Epithelial cell of prostate (primary cell): ENCODE results near the gene TTC23.
"Not testable (repeated sequence)": the region's sequence is repeated elsewhere in the genome, so short reads cannot be mapped to it uniquely, and the experiment has no call there.

ENCODE experiments used
- DNase-seq: peaks from one replicate; pipeline ENCODE4 v3.0.0-alpha.2; 2011; ENCODE audit warnings: low read depth, low spot score
- H3K27ac ChIP-seq: fragments of 450-650 bp; 2 replicates; pipeline ENCODE4 v1.5.1; 2017; ENCODE audit warnings: mild to moderate bottlenecking

Gene TTC23

DNA sequence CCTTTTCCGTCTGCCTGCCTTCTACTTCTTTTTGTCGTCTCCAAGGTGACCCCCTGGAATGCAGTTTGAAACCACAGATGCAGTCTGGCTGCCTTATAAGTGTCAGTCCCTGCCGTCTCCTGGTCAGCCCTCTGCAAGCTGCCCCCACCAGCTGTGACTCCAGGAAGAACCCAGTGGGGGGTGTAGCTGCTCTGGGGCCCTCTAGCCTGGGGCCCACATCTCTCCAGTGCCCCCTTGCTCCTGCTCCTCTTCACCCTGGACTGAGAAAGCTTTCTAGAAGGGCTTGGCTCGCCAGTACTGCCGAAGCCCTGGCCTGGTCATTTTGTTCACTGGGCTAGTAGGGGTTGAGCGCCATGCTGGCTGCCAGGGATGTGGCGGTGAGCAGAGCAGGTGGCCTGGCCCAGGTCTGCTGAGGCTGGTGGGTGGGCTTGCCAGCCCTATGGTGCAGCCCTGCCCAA is 123.2 kb downstream of the TTC23 start:
- H3K27ac ChIP-seq: no peak overlapping the region
- no peak for DNase-seq

DNA sequence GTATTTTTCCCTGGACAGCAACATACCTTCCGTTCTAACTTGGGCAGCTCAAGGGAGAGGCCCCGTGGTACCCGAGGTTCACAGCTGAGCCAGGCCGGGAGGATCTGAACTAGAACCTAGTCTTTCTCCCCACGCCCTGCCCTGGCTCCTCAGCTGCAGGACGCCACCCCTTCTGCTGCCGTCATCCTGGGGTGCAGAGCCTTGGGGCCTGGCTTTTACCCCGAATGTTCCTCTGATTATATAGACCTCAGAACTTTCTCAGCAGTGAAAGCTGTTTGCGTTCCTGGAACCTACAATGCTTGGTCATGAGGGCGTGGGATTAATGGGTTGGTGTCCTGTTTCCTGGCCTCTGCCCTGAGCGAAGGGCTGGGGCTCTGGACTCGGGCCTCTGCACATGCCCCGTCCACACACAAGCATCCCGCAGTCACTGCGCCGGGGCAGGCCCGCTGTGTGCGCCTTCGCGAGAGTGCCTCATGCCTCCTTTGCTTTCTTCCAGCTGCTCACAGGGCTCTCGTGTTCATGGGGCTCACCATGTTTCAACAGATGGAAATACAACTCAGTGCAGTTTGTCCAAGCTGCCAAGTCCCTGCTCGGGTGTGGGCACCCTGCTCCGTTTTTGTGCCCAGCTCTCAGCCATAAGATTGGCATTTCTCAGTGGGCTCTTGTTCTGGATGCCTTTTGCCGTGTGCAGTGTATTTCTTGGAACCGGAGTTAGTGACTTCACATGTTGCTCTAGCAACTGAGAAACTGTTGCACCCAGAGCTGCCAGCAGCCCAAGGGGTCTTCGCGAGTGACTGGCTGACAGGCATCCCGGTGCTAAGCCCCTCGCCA is 124.1 kb downstream of the TTC23 start:
- H3K27ac ChIP-seq: no peak overlapping the region

DNA sequence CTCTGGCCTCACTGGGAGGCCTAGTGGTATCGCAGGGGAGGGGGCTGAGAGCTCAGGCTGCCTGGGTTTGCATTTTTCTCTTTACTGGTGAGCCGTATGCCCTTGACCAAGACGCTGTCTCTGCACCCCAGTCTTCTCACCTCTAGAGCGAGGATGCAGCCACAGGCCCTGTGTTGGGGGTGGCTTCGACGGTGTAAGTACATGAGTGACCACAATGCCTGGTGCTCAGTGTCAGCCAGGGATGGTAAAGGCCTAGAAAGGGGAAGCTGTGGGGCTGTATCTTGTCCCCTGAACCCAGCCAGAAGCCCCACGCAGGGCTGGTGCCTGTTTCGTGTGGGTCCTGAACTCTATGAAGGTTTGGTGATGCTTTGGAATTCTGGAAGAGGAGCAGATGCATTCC is 124.7 kb downstream of the TTC23 start:
- no peak for DNase-seq
- no peak overlapping the region for H3K27ac ChIP-seq

More for the DNA sequence above, 124.1 kb downstream of the TTC23 start:
- no peak for DNase-seq

DNA sequence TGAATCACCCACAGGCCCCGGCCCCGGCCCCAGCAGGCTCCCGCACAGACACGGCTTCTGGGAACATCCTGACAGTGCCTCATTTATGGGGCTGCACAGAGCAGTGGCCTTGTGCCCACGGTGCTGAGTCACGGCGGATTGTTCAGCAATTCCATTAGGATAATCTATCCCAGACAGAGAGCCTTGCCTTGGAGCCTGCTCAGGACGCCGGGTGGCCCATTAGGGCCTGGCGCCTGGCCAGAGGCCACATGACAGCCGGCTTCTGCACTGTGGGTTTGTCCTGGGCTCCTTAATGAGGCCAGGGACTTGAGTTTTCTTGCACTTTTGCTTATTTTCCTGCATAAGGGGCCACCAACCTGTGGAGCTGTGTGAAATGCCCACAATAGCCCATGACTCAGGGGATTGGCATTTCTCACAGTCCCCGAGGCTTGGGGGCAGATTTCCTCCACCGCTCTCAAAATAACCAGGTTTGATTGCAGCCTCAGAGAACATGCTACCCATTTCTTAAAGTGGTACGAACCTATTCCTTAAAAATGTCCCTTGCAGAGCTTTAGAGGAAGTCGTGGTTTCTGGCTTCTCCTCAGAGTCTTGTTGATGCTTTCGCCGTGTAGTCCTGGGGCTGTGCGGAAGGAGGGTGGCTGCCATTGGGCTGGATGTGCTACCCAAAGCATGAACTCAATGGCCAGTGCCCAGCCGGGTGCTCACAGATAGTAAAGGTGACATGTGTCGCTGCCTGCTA is 125.5 kb downstream of the TTC23 start:
- peak overlapping the region; percentile 35 for H3K27ac ChIP-seq
- peak; percentile 20 for DNase-seq

DNA sequence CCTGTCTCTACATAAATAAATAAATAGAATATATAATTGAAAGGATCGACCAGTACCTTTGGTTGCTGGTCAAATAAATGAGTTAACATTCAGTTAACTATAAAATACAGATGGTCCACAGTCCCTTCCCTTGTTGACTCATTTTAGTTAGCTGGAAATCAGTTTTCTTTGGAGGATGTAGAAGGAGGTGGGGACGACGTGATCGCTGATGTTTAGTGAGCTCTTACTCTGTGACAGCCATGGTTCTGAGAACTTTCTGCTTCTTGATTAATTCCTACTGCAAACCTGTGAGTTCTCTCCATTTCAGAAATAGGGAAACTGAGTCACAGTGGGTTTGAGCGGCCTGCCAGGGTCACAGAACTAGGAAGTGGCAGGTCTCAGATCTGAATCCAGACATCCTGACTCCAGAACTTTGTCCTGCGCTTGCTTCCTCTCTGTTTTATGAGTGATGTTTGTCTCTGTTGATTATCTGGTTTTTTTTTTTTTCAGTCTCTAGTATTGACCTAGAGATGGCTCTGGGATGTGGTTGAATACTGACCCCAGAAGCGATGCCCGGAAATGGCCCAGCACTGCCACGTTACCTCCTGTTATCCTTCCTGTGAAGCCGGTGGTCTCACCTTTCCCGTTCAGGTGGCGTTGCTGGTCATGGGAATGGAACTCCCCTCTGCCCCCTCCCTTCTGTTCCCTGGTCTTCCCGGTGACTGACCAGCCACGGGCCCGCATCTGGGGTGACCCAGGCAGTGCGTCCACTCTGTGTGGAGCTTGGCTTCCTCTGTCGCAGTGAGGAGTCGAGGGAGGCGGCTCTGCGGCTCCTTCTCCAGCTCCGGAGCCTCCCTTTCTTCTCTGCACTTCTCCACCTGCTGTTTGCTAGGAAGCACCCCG is 126.3 kb downstream of the TTC23 start:
- no peak for DNase-seq
- peak overlapping the region; percentile 35 for H3K27ac ChIP-seq

DNA sequence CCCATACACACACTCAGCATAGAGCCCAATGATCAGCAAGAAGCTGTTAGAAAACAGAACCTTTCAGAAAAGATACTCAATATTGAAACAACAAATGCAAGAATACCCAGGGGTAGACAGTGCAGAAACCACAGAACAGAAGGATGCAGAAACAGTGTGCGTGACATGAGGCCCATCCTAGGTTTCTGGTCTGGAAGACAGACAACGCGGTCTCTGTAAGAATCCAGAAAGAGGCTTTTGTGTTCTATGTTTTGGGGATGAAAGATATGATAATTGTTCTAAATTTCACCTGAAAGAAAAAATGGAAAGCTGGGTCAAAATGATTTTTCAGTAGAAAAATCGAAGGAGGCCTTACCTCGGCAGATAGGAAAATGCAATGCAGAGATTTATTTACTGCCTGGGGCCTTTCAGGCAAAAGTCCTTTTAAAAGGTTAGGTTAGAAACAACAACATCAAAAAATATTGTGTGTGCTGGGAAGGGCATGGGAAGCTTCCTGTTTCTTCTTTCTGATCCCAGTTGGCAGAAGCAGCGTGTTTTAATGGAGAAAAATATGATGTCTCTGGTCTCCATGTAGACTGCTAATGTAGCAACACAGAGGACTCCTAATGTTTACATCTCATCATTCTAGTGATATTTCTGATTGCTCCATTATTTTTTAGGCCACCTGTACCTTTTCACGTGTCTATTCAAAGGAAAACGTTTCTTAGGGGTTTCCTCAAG is 127.5 kb downstream of the TTC23 start:
- no peak for DNase-seq
- no peak overlapping the region for H3K27ac ChIP-seq

DNA sequence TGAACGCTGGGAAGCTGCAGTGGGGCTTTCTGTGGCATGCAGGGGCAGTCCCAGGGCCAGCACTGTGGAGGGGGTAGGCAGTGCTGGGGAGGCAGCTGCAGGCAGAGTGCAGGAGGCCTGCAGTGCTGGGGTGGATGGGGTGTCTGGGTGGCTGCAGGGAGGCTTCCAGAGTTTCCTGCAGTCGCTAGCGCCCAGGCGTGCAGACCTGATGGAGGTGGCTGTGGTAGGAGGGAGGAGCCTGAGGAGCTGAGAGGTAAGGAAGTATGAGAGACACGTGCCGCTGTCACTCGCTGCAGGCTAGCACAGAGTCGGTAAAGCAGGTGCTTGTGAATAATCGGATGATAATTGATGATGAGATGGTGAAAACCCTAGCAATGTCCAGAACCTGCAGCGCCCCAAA is 128.2 kb downstream of the TTC23 start:
- no peak overlapping the region for H3K27ac ChIP-seq
- no peak for DNase-seq

DNA sequence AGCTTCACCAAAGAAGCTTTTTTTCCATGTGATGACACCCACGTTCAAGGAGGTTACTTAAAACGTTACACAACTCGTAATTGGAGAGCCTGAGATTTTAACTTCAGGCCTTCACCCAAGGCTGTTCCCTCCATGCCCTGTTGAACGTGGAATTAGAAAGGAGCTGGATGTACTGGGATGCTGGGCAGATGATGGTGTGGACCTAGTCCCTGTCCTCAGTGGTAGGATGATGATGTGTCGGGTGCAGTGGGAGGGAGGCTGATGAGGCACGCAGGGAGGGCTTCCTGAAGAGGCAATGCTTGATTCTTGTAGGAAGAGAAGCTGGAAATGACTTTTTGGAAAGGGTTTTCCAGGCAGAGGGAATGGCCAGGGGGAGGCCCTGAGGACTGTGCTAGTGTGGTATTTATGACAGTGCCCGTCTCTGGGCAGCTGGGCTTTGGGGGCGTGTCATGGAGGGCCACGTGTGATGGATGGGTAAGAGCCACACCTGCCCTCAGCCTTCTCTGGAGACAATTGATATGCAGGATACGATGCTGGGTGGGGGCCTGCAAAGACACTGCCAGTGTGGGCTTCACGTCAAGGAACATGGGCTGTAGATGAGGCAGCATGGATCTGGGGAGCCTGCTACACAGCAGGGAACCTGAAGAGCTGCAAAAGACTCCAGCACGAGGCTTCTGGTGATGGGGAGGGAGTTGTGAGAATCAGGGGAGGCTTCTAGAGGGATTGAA is 129.2 kb downstream of the TTC23 start:
- no peak overlapping the region for H3K27ac ChIP-seq
- no peak for DNase-seq

DNA sequence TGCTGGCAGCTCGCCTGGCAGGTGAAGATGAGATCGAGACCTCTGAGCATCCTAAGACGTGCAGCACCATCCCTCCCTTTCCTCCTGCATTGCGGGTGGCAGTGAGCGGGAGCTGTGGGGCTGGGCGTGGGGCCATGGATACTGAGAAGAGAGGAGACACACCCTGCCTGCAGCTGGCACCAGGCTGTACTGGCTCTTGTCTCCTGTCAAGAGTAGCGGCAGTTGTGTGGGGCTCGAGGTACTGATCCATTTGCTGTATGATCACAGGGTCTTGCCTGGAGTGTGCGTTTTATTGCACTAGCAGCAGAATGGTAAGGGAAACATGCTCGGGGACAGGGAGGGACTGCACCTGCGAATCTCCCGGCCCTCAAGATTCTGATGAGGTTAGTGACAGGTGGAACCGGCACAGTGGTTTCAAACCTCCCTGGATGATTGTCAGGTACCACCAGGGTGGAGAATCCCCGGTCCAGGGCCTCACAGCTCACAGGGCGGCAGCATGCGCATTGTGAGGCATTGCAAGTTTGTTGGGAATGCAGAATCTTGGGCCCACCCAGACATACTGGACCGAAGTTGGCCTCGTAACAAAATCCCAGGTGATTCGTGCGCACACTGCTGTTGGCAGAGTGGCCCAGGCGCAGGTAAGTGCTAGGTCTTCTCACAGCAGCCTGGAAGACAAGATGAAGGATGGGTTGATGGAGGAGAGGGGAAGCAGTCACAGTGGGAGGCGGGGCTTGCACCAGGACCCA is 130.4 kb downstream of the TTC23 start:
- no peak for DNase-seq
- no peak overlapping the region for H3K27ac ChIP-seq

DNA sequence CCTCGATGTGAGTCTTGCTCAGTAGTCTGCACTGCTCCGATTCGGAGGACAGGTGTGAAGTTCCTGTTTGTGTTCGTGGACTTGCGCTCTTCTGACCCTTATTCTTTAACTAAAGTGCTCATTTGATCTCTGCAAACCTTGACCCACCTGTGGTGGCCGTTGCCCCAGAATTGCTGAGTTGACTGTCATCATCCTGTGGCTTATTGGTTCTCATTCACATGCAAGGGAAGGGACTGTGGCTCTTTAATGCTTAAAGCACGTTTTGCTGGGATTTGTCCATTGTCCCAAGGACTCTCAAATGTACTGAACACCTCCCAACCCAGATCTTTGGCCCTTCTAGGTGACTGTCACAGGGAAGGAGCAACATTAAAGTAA is 131.1 kb downstream of the TTC23 start:
- H3K27ac ChIP-seq: no peak overlapping the region
- no peak for DNase-seq

DNA sequence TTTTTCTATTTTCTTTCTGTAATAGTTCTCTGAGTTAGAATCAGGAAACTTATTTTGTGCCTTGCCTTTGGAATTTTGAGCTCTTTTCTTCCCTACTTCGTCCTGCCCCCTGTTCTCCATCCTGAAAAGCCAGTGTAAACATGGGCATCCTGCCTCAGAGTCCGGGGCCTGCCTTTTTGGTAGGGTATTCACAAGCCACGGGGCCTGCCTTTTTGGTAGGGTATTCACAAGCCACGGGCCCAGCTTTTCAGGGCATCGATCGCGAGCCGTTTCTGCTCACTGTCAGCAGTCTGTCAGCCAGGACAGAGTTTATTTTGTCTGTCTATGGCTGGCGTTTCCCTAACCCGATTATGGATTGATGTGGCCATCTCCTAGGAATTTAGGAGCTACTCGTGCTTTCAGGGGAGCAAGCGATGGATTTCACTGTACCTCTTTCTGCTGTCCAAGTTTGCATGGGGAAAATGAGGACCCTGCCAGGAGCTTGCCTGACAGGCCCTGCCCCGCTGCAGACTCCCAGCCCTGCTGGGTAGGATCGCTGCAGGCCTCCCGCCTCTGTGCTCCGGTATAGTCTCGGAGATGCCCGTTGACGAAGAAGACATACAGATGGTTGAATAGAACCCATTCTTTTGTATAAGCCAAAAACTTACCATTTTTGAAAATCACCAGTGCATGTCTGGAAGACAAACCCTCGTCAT is 131.7 kb downstream of the TTC23 start:
- H3K27ac ChIP-seq: no peak overlapping the region
- no peak for DNase-seq

DNA sequence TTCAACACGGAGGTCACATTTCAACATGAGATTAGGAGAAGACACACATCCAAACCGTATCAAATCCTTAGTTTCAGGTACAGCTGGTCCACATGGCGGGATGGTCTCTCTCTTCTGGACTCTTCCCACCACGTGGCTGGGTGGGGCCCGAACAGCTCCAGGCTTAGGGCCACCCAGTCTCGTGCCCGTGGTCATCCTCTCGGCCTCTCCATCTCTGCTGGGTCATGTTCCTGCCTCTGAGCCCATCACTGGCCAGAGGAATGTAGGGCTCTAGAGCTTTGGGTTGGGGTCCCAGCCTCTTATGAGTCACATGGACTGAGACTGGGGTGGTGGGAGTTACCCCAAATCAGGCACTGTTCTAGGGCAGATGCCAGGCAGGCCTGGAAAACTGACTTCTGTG is 132.3 kb downstream of the TTC23 start:
- H3K27ac ChIP-seq: no peak overlapping the region
- no peak for DNase-seq

DNA sequence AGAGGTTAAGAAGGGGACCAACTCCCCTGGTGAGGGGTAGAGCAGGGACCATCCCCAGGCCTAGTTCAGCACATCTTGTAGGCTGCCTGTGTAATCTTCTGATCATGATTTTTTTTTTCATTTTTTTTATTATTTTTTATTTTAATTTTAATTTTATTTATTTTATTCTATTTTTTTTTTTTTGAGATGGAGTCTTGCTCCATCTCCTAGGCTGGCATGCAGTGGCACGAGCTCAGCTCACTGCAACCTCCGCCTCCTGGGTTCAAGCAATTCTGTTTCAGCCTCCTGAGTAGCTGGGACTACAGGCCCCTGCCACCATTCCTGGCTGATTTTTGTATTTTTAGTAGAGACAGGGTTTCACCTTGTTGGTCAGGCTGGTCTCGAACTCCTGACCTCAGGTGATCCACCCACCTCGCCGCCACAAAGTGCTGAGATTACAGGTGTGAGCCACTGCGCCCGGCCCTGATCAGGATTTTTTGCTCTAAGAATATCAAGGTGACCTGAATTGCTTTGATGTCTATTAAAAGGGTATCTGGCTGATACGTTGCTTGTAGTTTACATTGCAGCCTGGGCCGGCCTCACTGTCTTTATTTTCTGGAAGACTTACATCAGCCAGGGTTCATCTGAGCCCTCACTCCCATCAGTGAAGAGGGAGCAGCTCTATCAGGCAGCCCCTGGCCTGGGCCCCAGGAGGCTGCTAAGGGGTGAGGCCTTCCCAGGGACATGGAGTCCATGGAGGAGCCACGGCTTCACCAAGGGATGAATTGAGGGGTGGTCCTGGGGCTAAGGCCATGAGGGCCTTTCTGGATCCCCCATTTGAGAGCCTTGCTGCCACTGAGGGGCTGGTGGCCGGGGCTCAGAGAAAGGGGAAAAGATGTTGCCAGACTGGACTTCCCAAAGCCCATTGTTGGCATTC is 133.8 kb downstream of the TTC23 start:
- DNase-seq: no peak
- H3K27ac ChIP-seq: no peak overlapping the region

DNA sequence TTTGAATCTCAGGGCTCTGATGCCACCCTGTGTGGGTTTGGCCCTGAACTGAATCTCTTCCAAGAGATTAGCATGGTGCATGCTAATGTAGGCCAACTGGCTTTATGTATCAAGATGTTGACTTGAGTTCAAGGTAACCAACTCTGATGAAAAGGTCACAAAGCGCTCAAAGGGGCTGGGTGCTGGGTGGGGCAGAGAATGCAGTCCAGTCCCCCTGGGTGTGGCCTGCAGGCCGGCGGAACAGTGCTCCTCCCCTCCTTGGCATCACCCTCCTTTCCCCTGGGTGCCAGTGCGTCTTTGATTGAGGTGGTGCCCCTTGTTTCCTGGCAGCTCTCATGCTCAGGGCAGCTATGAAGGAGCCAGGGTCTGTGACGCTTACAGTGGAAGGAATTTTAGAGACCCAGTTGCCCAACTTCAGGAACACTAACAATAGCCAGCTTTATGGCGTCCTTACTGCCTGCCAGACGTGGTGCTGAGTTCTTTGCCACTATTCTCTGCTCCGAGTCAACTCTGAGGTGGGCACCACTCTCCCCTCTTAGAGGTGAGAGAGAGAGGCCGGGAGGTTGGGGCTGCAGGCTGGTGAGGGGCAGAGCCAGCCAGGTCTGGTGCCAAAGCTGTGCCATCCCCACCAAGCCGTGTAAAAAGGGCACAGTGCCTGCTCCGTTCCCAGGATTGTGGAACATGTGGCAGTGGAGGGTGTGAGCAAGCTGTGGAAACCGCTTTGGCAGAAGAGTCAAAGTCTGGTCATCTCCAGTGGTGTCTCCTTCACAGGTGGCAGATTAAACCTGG is 134.7 kb downstream of the TTC23 start:
- H3K27ac ChIP-seq: no peak overlapping the region
- no peak for DNase-seq

DNA sequence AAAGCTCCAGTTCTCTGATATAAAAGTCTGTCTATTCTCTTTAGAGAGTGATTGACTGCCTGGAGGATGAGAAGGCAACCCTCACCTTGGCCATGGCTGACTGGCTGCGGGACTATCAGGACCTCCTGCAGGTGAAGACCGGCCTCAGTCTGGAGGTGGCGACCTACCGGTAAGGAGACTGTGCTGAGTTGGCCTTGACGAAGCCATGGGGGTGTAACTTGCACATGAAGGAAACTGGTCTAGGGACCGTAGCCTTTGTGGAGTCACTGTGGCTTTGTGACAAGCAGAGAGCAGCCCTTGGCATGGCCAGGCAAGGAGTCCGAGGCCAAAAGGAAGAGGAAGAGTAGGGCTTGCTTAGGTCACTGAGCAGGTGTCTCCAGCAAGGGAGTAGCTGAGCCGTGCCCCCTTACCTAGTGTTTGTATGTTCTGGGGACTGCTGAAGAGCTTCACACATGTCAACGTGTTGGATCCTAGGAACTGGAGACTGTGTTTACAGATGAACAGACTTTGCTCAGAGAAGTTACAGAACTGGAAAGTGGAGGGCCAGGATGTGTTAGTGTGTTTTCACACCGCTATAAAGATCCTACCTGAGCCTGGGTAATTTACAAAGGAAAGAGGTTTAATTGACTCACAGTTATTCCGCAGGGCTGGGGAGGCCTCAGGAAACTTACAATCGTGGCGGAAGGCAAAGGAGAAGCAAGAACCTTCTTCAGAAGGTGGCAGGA is 135.7 kb downstream of the TTC23 start:
- H3K27ac ChIP-seq: no peak overlapping the region
- no peak for DNase-seq

DNA sequence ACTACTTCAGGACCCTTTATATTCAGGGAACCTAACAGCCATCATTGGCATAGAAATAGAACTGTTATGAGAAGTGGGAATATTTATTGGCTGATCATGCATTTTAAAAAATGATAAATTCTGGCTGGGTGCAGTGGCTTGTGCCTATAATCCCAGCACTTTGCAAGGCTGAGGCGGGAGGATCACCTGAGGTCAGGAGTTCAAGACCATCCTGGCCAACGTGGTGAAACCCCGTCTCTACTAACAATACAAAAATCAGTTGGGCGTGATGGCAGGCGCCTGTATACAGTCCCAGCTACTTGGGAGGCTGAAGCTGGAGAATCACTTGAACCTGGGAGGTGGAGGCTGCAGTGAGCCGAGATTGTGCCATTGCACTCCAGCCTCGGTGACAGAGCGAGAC is 137.7 kb downstream of the TTC23 start:
- not testable (repeated sequence) for H3K27ac ChIP-seq, DNase-seq
